Measurements from ENCODE around the gene PDE1A. TPM values are rescaled to one million over a fixed set of nuclear protein-coding genes. Genes with fewer than 3 reads are reported as not detected.

The PDE1A gene
- total RNA-seq, 1 experiment from 2014 or later = 0.11 TPM

GRCh38 chr2:182412858-182413257, 14.0 kb downstream of the PDE1A start:
- H3K9me2 ChIP-seq (ENCODE audit: insufficient read depth) = no peaks in the 10 kb centered on the region
- no peaks in the 10 kb centered on the region for H3K27me3 ChIP-seq (ENCODE audit: insufficient read depth, low read depth)
- CTCF ChIA-PET = no interaction called here
- no peak overlapping the region for H2AFZ ChIP-seq
- H3F3A ChIP-seq (ENCODE audit: insufficient read depth, low read depth) = no peaks in the 10 kb centered on the region
- H4K20me1 ChIP-seq (ENCODE audit: insufficient read depth) = no peaks in the 10 kb centered on the region
- no peak overlapping the region for H3K27ac ChIP-seq
- POLR2A ChIA-PET (ENCODE audit: unreplicated experiment) = interaction anchor here (0.6 kb wide), 1 partner anchor 90 kb away, joined by 7 read pairs; no protein-coding TSS in a partner anchor
- no peak overlapping the region for H3K4me2 ChIP-seq
- H3K4me3 ChIP-seq = no peak overlapping the region
- no peaks in the 10 kb centered on the region for H3K79me2 ChIP-seq (ENCODE audit: low read depth)
- TF ChIP-seq EZH2 (IDR thresholded peaks at IDR 0.05; ENCODE audit: low read depth) (no peak), CTCF (conservative IDR thresholded peaks at IDR 0.05) (no peak)
- no peaks in the 10 kb centered on the region for H3K4me1 ChIP-seq (replicated peaks; ENCODE audit: insufficient read depth)
- no peaks in the 10 kb centered on the region for H3K36me3 ChIP-seq (ENCODE audit: low read depth)
- no peaks in the 10 kb centered on the region for H3K9me3 ChIP-seq (ENCODE audit: insufficient read depth, low read depth)
- intact Hi-C loops (cut with micrococcal nuclease; ENCODE audit: unreplicated experiment) = no loop called here
- DNase-seq = no peak
- BruUV-seq (replicated peaks) = no TSS peak

- H3K27ac ChIP-seq = no peak overlapping the region
- H2AFZ ChIP-seq = no peak overlapping the region
- H4K20me1 ChIP-seq (ENCODE audit: insufficient read depth) = no peaks in the 10 kb centered on the region
- no peaks in the 10 kb centered on the region for H3K9me3 ChIP-seq (ENCODE audit: insufficient read depth, low read depth)
- intact Hi-C loops (cut with micrococcal nuclease; ENCODE audit: unreplicated experiment) = no loop called here
- no peaks in the 10 kb centered on the region for H3F3A ChIP-seq (ENCODE audit: insufficient read depth, low read depth)
- no peak overlapping the region for H3K4me3 ChIP-seq
- no peak overlapping the region for H3K4me2 ChIP-seq
- TF ChIP-seq CTCF (conservative IDR thresholded peaks at IDR 0.05) (no peak), EZH2 (IDR thresholded peaks at IDR 0.05; ENCODE audit: low read depth) (no peak)
- no TSS peak for BruUV-seq (replicated peaks)
- no peaks in the 10 kb centered on the region for H3K9me2 ChIP-seq (ENCODE audit: insufficient read depth)
- no peaks in the 10 kb centered on the region for H3K4me1 ChIP-seq (replicated peaks; ENCODE audit: insufficient read depth)
- H3K27me3 ChIP-seq (ENCODE audit: insufficient read depth, low read depth) = no peaks in the 10 kb centered on the region
- no peak for DNase-seq
- H3K79me2 ChIP-seq (ENCODE audit: low read depth) = no peaks in the 10 kb centered on the region
- no peaks in the 10 kb centered on the region for H3K36me3 ChIP-seq (ENCODE audit: low read depth)
- CTCF ChIA-PET = no interaction called here
- POLR2A ChIA-PET (ENCODE audit: unreplicated experiment) = no interaction called here
Measured at GRCh38 chr2:182410120-182410519, 16.7 kb downstream of the PDE1A start.

GRCh38 chr2:182406221-182406620, 20.6 kb downstream of the PDE1A start:
- POLR2A ChIA-PET (ENCODE audit: unreplicated experiment) = no interaction called here
- H2AFZ ChIP-seq = no peak overlapping the region
- no peaks in the 10 kb centered on the region for H4K20me1 ChIP-seq (ENCODE audit: insufficient read depth)
- H3F3A ChIP-seq (ENCODE audit: insufficient read depth, low read depth) = no peaks in the 10 kb centered on the region
- no peaks in the 10 kb centered on the region for H3K4me1 ChIP-seq (replicated peaks; ENCODE audit: insufficient read depth)
- BruUV-seq (replicated peaks) = no TSS peak
- no peak for DNase-seq
- CTCF ChIA-PET = interaction anchor here (0.6 kb wide), 1 partner anchor 243 kb away, joined by 6 read pairs; no protein-coding TSS in a partner anchor
- H3K9me2 ChIP-seq (ENCODE audit: insufficient read depth) = no peaks in the 10 kb centered on the region
- no peak overlapping the region for H3K27ac ChIP-seq
- H3K36me3 ChIP-seq (ENCODE audit: low read depth) = no peaks in the 10 kb centered on the region
- H3K79me2 ChIP-seq (ENCODE audit: low read depth) = no peaks in the 10 kb centered on the region
- H3K9me3 ChIP-seq (ENCODE audit: insufficient read depth, low read depth) = no peaks in the 10 kb centered on the region
- TF ChIP-seq CTCF (conservative IDR thresholded peaks at IDR 0.05) (no peak), EZH2 (IDR thresholded peaks at IDR 0.05; ENCODE audit: low read depth) (no peak)
- intact Hi-C loops (cut with micrococcal nuclease; ENCODE audit: unreplicated experiment) = no loop called here
- no peak overlapping the region for H3K4me2 ChIP-seq
- no peaks in the 10 kb centered on the region for H3K27me3 ChIP-seq (ENCODE audit: insufficient read depth, low read depth)
- no peak overlapping the region for H3K4me3 ChIP-seq
